ENCODE measurements around the gene NFIC.

DNA sequence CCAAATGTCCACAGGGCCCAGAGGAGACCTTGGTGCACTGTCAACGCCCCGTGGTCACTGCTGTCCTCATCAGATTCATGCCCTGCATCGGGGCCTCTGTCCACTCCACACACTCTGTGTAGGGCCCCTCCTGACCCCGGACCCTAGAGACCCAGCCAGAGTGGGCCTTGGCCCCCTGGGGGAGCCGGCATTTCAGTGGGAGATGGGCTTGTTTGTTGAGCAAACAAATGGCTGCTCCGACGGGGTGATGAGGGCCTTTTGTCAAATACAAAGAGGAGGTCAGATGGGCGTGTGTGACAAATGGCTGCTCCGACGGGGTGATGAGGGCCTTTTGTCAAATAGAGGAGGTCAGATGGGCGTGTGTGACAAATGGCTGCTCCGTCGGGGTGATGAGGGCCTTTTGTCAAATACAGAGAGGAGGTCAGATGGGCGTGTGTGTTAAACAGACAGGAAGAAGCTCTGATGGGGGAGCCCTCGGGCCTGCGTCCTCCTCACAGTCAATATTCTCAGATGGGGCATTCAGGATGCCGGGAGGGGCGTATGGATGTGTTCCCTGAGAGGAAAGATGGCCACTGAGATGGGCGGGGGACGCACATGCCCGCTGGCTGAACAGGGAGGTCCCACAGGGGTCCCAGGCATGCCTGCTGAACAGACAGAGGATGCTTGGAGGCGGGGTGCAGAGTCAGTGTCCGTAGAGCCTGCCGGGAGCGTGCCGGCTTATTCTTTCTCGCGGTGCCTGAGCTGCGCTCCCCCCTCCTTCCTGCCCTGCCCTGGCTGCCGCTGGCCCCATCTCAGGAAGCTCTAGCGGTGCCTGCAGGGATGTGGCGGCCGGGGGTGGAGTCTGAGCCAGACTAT lies 77.7 kb downstream of the NFIC start:
- TF ChIP-seq, protein P1, sequence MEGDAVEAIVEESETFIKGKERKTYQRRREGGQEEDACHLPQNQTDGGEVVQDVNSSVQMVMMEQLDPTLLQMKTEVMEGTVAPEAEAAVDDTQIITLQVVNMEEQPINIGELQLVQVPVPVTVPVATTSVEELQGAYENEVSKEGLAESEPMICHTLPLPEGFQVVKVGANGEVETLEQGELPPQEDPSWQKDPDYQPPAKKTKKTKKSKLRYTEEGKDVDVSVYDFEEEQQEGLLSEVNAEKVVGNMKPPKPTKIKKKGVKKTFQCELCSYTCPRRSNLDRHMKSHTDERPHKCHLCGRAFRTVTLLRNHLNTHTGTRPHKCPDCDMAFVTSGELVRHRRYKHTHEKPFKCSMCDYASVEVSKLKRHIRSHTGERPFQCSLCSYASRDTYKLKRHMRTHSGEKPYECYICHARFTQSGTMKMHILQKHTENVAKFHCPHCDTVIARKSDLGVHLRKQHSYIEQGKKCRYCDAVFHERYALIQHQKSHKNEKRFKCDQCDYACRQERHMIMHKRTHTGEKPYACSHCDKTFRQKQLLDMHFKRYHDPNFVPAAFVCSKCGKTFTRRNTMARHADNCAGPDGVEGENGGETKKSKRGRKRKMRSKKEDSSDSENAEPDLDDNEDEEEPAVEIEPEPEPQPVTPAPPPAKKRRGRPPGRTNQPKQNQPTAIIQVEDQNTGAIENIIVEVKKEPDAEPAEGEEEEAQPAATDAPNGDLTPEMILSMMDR (conservative IDR thresholded peaks at IDR 0.05; ENCODE audit: low read length), result no peak
- TF ChIP-seq EZH2phosphoT487 (IDR thresholded peaks at IDR 0.05; ENCODE audit: borderline replicate concordance), result no peak

Data from Loucy (cell line).